ENCODE measurements around the gene ABCB6. TPM values are rescaled to one million over a fixed set of nuclear protein-coding genes. Genes with fewer than 3 reads are reported as not detected.

ABCB6 gene
- total RNA-seq, 4 donors from 2014 or later = 22.1 to 45.3 (median 31.6) TPM

GRCh38 chr2:219172231-219173154 lies 46.3 kb downstream of the ABCB6 start:
- Histone ChIP-seq H3K27me3 (no peaks in the 10 kb centered on the region), H3K27ac (peak overlapping the region; percentile 50 to 73 (median 64)), H3K36me3 (peaks cover 6 to 43% (median 26%) of the 10 kb centered on the region in 3 donors), H3K9me3 (no peaks in the 10 kb centered on the region), H3K4me1 (peaks cover 0 to 51% (median 28%) of the 10 kb centered on the region in 3 donors), H3K4me3 (no peak overlapping the region)
- DNase-seq = no peak
- TF ChIP-seq POLR2A (IDR thresholded peaks at IDR 0.05) (no peak), CTCF (IDR thresholded peaks at IDR 0.05) (no peak)
- intact Hi-C loops (cut with DNase I) = no loop called here
- WGBS, 2 donors = 85 to 90% methylated on average over 12 to 16 of the region's 16 CpGs

GRCh38 chr2:219171231-219171651 lies 47.5 kb downstream of the ABCB6 start:
- no peak overlapping the region for H3K4me3 ChIP-seq
- H3K4me1 ChIP-seq = peaks cover 0 to 44% (median 28%) of the 10 kb centered on the region in 3 donors
- intact Hi-C loops (cut with DNase I) = no loop called here
- H3K9me3 ChIP-seq = no peaks in the 10 kb centered on the region
- DNase-seq = no peak
- peak overlapping the region; percentile 50 to 73 (median 64) for H3K27ac ChIP-seq
- 14 to 29% methylated on average over 3 to 5 of the region's 6 CpGs for WGBS, 2 donors
- H3K36me3 ChIP-seq = peaks cover 6 to 43% (median 26%) of the 10 kb centered on the region in 3 donors
- no peaks in the 10 kb centered on the region for H3K27me3 ChIP-seq
- TF ChIP-seq CTCF (IDR thresholded peaks at IDR 0.05) = peak; percentile 50 to 77 (median 70)
- TF ChIP-seq POLR2A (IDR thresholded peaks at IDR 0.05) = no peak

- TF ChIP-seq POLR2A (IDR thresholded peaks at IDR 0.05) (no peak), CTCF (IDR thresholded peaks at IDR 0.05) (no peak)
- Histone ChIP-seq H3K4me1 (peaks cover 0 to 32% (median 18%) of the 10 kb centered on the region in 3 donors), H3K27ac (peak within 1 kb of the TSS in 2 of 4 donors; percentile 23 to 71), H3K27me3 (no peaks in the 10 kb centered on the region), H3K36me3 (peaks cover 6 to 38% (median 26%) of the 10 kb centered on the region in 3 donors), H3K4me3 (no peak within 1 kb of the TSS), H3K9me3 (no peaks in the 10 kb centered on the region)
- intact Hi-C loops (cut with DNase I) = loop anchor here (10.0 kb wide), 1 partner anchor 45 kb away; the partner anchor contains the start of gene ABCB6
- 75 to 87% methylated on average over 9 to 10 of the region's 10 CpGs for WGBS, 2 donors
- DNase-seq = no peak
Observed at GRCh38 chr2:219169930-219170654, 48.7 kb downstream of the ABCB6 start, which contains the start of gene SLC23A3. TSS of gene SLC23A3 (minus strand) at chr2:219170029. CDS start at chr2:219169984, 45 bp downstream.

GRCh38 chr2:219168932-219169331 lies 49.8 kb downstream of the ABCB6 start:
- DNase-seq = no peak
- Histone ChIP-seq H3K4me3 (no peak overlapping the region), H3K27me3 (no peaks in the 10 kb centered on the region), H3K36me3 (peaks cover 6 to 26% (median 15%) of the 10 kb centered on the region in 3 donors), H3K27ac (no peak overlapping the region), H3K4me1 (peaks cover 0 to 22% (median 10%) of the 10 kb centered on the region in 3 donors), H3K9me3 (no peaks in the 10 kb centered on the region)
- no peak for TF ChIP-seq CTCF (IDR thresholded peaks at IDR 0.05)
- TF ChIP-seq POLR2A (IDR thresholded peaks at IDR 0.05) = no peak
- intact Hi-C loops (cut with DNase I) = loop anchor here (10.0 kb wide), 1 partner anchor 46 kb away; the partner anchor contains the start of gene ABCB6
